BJ (cell line): Measurements from ENCODE around the gene RPUSD3. TPM values are rescaled to one million over a fixed set of nuclear protein-coding genes. Genes with fewer than 3 reads are reported as not detected.

Experiments
- CTCF ChIA-PET: fragments of 350-600 bp; formaldehyde crosslinking; extraction: SDS; loops from one replicate; lab custom pipeline; 2021; ENCODE audit warnings: antibody characterized with exemption, inconsistent platforms; lab: Yijun Ruan, JAX
- POLR2A ChIA-PET: fragments of 300-600 bp; sonication (Branson Sonifier 250); formaldehyde crosslinking; extraction: SDS; loops from one replicate; lab custom pipeline; 2021; ENCODE audit warnings: antibody characterized with exemption; lab: Charles Lee
- DNase-seq: peaks from one replicate; pipeline ENCODE4 v3.0.0-alpha.2; 2011; ENCODE audit warnings: low read depth
- H3K27me3 ChIP-seq: 2 replicates; pipeline ENCODE4 v1.6.0; 2011; ENCODE audit warnings: low read length; ENCODE audit not compliant: control insufficient read depth, insufficient read depth
- H3K36me3 ChIP-seq: 2 replicates; pipeline ENCODE4 v1.5.1; 2011; ENCODE audit warnings: low read length; ENCODE audit not compliant: control insufficient read depth, insufficient read depth
- H3K4me3 ChIP-seq: 2 replicates; pipeline ENCODE4 v1.5.1; 2011; ENCODE audit warnings: low read depth, mild to moderate bottlenecking, control low read depth, low read length
- polyA plus RNA-seq: library from polyadenylated mRNA; depleted of rRNA; stranded (reverse); fragments of >200 nt; gene quantifications from 2 replicates; pipeline ENCODE4 v1.2.3, GENCODE V29; 2011
- TF ChIP-seq, protein P1 (sequence below): IDR thresholded peaks from 2 replicates; pipeline ENCODE4 v1.5.1; 2011; ENCODE audit warnings: low read depth, mild to moderate bottlenecking, control low read depth, inconsistent platforms, low read length, moderate library complexity; ENCODE audit not compliant: insufficient read depth

Gene RPUSD3
- polyA plus RNA-seq, 1 experiment: 44.9 TPM

DNA sequence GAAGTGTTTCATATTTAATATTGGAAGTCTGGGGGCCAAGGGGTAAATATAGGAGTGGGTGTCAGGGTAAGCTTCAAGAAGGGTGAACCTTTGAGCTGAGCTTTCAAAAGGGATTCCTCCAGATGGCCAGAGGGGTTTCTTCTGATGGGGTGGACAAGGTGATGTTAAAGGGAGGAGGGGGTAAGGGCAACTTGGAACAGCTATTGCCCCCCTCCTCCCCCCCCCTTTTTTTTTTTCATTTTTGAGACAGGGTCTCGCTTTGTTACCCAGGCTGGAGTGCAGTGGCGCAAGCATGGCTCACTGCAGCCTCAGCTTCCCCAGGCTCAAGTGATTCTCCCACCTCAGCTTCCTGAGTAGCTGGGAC, 35.8 kb downstream of the RPUSD3 start:
- POLR2A ChIA-PET: no interaction called here
- DNase-seq: no peak
- CTCF ChIA-PET: interaction anchor here (0.9 to 1.7 kb wide), 2 partner anchors 11 to 20 kb away, joined by 4 read pairs; no protein-coding TSS in a partner anchor
- H3K4me3 ChIP-seq: no peak overlapping the region
- H3K27me3 ChIP-seq: no peaks in the 10 kb centered on the region
- TF ChIP-seq, protein P1, sequence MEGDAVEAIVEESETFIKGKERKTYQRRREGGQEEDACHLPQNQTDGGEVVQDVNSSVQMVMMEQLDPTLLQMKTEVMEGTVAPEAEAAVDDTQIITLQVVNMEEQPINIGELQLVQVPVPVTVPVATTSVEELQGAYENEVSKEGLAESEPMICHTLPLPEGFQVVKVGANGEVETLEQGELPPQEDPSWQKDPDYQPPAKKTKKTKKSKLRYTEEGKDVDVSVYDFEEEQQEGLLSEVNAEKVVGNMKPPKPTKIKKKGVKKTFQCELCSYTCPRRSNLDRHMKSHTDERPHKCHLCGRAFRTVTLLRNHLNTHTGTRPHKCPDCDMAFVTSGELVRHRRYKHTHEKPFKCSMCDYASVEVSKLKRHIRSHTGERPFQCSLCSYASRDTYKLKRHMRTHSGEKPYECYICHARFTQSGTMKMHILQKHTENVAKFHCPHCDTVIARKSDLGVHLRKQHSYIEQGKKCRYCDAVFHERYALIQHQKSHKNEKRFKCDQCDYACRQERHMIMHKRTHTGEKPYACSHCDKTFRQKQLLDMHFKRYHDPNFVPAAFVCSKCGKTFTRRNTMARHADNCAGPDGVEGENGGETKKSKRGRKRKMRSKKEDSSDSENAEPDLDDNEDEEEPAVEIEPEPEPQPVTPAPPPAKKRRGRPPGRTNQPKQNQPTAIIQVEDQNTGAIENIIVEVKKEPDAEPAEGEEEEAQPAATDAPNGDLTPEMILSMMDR: no peak
- peaks cover 29% of the 10 kb centered on the region for H3K36me3 ChIP-seq

- no peak for DNase-seq
- ChIA-PET CTCF (interaction anchor here (0.9 kb wide), 1 partner anchor 12 kb away, joined by 3 read pairs; no protein-coding TSS in a partner anchor), POLR2A (no interaction called here)
- Histone ChIP-seq H3K27me3 (no peaks in the 10 kb centered on the region), H3K4me3 (no peak overlapping the region), H3K36me3 (peaks cover 29% of the 10 kb centered on the region)
- TF ChIP-seq, protein P1: no peak
These were observed 36.9 kb downstream of the RPUSD3 start for GRCh38 chr3:9806688-9807589.

GRCh38 chr3:9806137-9806536, 37.7 kb downstream of the RPUSD3 start:
- POLR2A ChIA-PET: no interaction called here
- no peaks in the 10 kb centered on the region for H3K27me3 ChIP-seq
- H3K4me3 ChIP-seq: no peak overlapping the region
- H3K36me3 ChIP-seq: peaks cover 35% of the 10 kb centered on the region
- no peak for DNase-seq
- TF ChIP-seq, protein P1: no peak
- CTCF ChIA-PET: interaction anchor here (0.6 to 1.5 kb wide), 2 partner anchors 28 to 85 kb away, joined by 3 to 4 read pairs; no protein-coding TSS in a partner anchor

DNA sequence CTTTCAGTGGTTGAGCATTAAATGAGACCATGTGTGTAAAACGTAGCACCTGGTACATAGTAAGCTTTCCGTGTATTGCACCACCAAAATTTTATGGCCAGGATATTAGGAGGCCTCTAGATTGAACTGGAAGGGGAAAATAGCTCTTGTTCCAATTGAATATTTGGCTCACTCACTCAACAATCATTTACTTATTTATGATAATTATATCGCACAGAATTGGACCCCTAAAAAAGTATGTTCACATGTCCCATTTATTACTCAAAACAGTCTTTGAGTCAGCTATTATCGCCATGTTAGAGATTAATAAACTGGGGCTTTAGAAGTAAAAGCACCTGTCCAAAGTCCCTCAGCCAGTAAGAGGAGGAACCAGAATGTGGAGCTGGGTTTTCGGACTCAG, 38.8 kb downstream of the RPUSD3 start:
- Histone ChIP-seq H3K27me3 (no peaks in the 10 kb centered on the region), H3K36me3 (peaks cover 41% of the 10 kb centered on the region), H3K4me3 (no peak overlapping the region)
- no peak for DNase-seq
- CTCF ChIA-PET: interaction anchor here (0.6 to 1.5 kb wide), 7 partner anchors 12 to 1368 kb away, joined by 3 to 4 read pairs (median 3); partner anchors contain the start of genes ARPC4 and TADA3
- POLR2A ChIA-PET: interaction anchor here (0.6 to 0.7 kb wide), 2 partner anchors 74 to 517 kb away, joined by 3 read pairs; no protein-coding TSS in a partner anchor
- TF ChIP-seq, protein P1: no peak

- peaks cover 44% of the 10 kb centered on the region for H3K36me3 ChIP-seq
- CTCF ChIA-PET: no interaction called here
- POLR2A ChIA-PET: no interaction called here
- no peaks in the 10 kb centered on the region for H3K27me3 ChIP-seq
- no peak for DNase-seq
- TF ChIP-seq, protein P1: no peak
- no peak overlapping the region for H3K4me3 ChIP-seq
These were observed 40.3 kb downstream of the RPUSD3 start for GRCh38 chr3:9803494-9803893.
